GM19328 (cell line): ENCODE data around the gene CMC1.

ENCODE experiments used
- ATAC-seq: cut with Tn5 transposase; IDR thresholded peaks from one replicate; pipeline ENCODE4 v1.9.1; 2021; ENCODE audit warnings: mild to moderate bottlenecking, moderate library complexity; ENCODE audit not compliant: unreplicated experiment

CMC1 gene

GRCh38 chr3:28295898-28296490 is 54.6 kb downstream of the CMC1 start:
- no peak for ATAC-seq

GRCh38 chr3:28299705-28300104 is 58.3 kb downstream of the CMC1 start:
- ATAC-seq: no peak

GRCh38 chr3:28300345-28300962 is 59.0 kb downstream of the CMC1 start:
- no peak for ATAC-seq

- no peak for ATAC-seq
Measured at GRCh38 chr3:28301688-28302087, 60.3 kb downstream of the CMC1 start.

- no peak for ATAC-seq
Measured at GRCh38 chr3:28308196-28308595, 66.8 kb downstream of the CMC1 start.

- no peak for ATAC-seq
Measured at GRCh38 chr3:28315711-28316110, 74.3 kb downstream of the CMC1 start.

GRCh38 chr3:28316226-28316625 is 74.8 kb downstream of the CMC1 start:
- no peak for ATAC-seq

GRCh38 chr3:28317438-28318022 is 76.1 kb downstream of the CMC1 start:
- ATAC-seq: peak; percentile 89

- ATAC-seq: no peak
Measured at GRCh38 chr3:28320981-28321380, 79.6 kb downstream of the CMC1 start.

- no peak for ATAC-seq
Measured at GRCh38 chr3:28322464-28322863, 81.0 kb downstream of the CMC1 start.

- peak; percentile 59 for ATAC-seq
Measured at GRCh38 chr3:28326458-28326926, 85.1 kb downstream of the CMC1 start.

- no peak for ATAC-seq
Measured at GRCh38 chr3:28328188-28329151, 87.1 kb downstream of the CMC1 start.

- no peak for ATAC-seq
Measured at GRCh38 chr3:28334552-28334951, 93.1 kb downstream of the CMC1 start.

GRCh38 chr3:28335246-28335645 is 93.8 kb downstream of the CMC1 start:
- no peak for ATAC-seq

- ATAC-seq: no peak
Measured at GRCh38 chr3:28337230-28337629, 95.8 kb downstream of the CMC1 start.

GRCh38 chr3:28343144-28343543 is 101.7 kb downstream of the CMC1 start:
- ATAC-seq: no peak

- no peak for ATAC-seq
Measured at GRCh38 chr3:28345690-28346089, 104.3 kb downstream of the CMC1 start.

- no peak for ATAC-seq
Measured at GRCh38 chr3:28347374-28348264, 106.2 kb downstream of the CMC1 start.

- ATAC-seq: no peak
Measured at GRCh38 chr3:28348265-28348628, 106.8 kb downstream of the CMC1 start.
